ENCODE data around the gene CCDC152. TPM values are rescaled to one million over a fixed set of nuclear protein-coding genes. Genes with fewer than 3 reads are reported as not detected.

Gene CCDC152
- total RNA-seq, 4 donors from 2014 or later: 0.16 to 1.2 (median 1.1) TPM

DNA sequence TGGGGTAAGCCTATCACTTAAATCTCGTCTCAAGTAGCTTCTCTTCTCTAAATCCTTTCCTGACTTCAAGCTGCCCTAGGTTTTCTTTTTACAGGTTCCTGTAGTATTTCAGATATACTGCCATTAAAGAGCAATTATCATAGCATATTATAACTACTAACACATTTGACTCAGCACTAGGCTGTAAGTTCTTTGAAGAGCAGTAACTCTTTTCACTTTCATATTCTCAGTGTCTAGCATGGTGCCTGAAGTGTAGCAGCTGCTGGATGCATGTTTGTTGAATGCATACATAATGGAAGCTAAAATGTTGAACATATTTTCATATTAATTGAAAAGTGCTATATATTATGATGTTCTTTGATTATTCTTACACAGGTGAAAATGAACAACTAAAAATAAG, 22.5 kb downstream of the CCDC152 start:
- no peaks in the 10 kb centered on the region for H3K9me3 ChIP-seq
- no peak overlapping the region for H3K4me3 ChIP-seq
- TF ChIP-seq EP300 (IDR thresholded peaks at IDR 0.05): no peak
- no peak for TF ChIP-seq POLR2A (IDR thresholded peaks at IDR 0.05)
- no peak for TF ChIP-seq POLR2AphosphoS5 (IDR thresholded peaks at IDR 0.05)
- 63 to 86% methylated on average over 1 of the region's 1 CpG for WGBS, 2 donors (ENCODE audit: low coverage in 1 of 2)
- no peak overlapping the region for H3K27ac ChIP-seq
- no peaks in the 10 kb centered on the region for H3K36me3 ChIP-seq
- no peak for ATAC-seq
- no peaks in the 10 kb centered on the region for H3K4me1 ChIP-seq
- H3K27me3 ChIP-seq: no peaks in the 10 kb centered on the region

DNA sequence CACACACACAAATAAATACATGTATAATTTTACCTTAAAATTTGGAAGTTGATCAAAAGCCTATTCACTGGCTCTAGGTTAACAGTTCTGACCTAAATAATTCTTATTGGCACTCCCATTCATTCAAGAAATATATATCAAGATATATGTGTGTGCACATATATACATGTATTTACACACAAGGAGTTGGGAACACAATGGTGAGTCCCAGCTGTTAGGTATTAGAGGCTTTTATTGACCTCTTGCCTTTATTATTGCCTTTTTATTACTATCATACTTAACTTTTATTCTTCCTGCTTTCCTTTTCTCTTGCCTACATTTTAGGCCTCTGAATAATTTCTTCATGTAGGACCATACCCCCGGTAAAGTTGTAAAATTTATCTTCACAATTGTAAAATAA, 25.0 kb downstream of the CCDC152 start:
- WGBS, 2 donors (ENCODE audit: low coverage in 1 of 2): 75 to 88% methylated on average over 1 of the region's 1 CpG
- H3K9me3 ChIP-seq: peaks cover 0 to 15% (median 0%) of the 10 kb centered on the region in 3 donors
- no peaks in the 10 kb centered on the region for H3K36me3 ChIP-seq
- no peak for ATAC-seq
- no peaks in the 10 kb centered on the region for H3K4me1 ChIP-seq
- H3K27me3 ChIP-seq: no peaks in the 10 kb centered on the region
- TF ChIP-seq EP300 (IDR thresholded peaks at IDR 0.05): no peak
- no peak for TF ChIP-seq POLR2A (IDR thresholded peaks at IDR 0.05)
- no peak for TF ChIP-seq POLR2AphosphoS5 (IDR thresholded peaks at IDR 0.05)
- TF ChIP-seq, protein P1, sequence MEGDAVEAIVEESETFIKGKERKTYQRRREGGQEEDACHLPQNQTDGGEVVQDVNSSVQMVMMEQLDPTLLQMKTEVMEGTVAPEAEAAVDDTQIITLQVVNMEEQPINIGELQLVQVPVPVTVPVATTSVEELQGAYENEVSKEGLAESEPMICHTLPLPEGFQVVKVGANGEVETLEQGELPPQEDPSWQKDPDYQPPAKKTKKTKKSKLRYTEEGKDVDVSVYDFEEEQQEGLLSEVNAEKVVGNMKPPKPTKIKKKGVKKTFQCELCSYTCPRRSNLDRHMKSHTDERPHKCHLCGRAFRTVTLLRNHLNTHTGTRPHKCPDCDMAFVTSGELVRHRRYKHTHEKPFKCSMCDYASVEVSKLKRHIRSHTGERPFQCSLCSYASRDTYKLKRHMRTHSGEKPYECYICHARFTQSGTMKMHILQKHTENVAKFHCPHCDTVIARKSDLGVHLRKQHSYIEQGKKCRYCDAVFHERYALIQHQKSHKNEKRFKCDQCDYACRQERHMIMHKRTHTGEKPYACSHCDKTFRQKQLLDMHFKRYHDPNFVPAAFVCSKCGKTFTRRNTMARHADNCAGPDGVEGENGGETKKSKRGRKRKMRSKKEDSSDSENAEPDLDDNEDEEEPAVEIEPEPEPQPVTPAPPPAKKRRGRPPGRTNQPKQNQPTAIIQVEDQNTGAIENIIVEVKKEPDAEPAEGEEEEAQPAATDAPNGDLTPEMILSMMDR (IDR thresholded peaks at IDR 0.05): no peak
- H3K4me3 ChIP-seq: no peak overlapping the region
- no peak overlapping the region for H3K27ac ChIP-seq

DNA sequence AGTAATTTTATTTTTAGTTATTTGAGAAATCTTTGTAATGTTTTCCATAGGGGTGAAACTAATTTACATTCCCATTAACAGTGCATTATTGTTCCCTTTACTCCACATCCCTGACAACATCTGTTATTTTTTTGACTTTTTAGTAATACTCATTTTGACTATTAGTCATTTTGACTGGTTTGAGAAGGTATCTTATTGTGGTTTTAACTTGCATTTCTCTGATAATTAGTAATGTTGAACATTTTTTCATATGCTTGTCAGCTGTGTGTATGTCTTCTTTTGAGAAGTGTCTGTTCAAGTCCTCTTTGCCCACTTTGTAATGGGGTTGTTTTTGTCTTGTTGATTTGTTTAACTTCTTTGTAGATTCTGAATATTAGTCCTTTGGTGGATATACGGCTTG, 27.5 kb downstream of the CCDC152 start:
- WGBS, 2 donors (ENCODE audit: low coverage in 1 of 2): 86 to 100% methylated on average over 1 of the region's 1 CpG
- peaks cover 0 to 39% (median 0%) of the 10 kb centered on the region in 3 donors for H3K9me3 ChIP-seq
- no peaks in the 10 kb centered on the region for H3K27me3 ChIP-seq
- no peak for TF ChIP-seq EP300 (IDR thresholded peaks at IDR 0.05)
- TF ChIP-seq, protein P1 (IDR thresholded peaks at IDR 0.05): no peak
- TF ChIP-seq POLR2A (IDR thresholded peaks at IDR 0.05): no peak
- H3K27ac ChIP-seq: no peak overlapping the region
- H3K4me1 ChIP-seq: no peaks in the 10 kb centered on the region
- no peak overlapping the region for H3K4me3 ChIP-seq
- ATAC-seq: no peak
- H3K36me3 ChIP-seq: no peaks in the 10 kb centered on the region

DNA sequence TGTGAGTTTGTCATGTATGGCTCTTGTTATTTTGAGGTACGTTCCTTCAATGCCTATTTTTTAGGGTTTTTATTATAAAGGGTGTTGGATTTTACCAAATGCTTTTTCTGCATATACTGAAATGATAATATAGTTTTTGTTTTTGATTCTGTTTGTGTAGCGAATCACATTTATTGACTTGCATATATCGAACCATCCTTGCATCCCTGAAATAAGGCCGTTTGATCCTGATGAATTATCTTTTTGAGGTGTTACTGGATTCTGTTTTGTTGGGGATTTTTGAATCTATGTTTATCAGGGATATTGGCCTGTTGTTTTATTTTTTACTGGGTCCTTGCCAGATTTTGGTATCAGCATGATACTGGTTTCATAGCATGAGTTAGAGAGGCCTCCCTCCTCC, 29.1 kb downstream of the CCDC152 start:
- Histone ChIP-seq H3K9me3 (peaks cover 0 to 40% (median 0%) of the 10 kb centered on the region in 3 donors), H3K27me3 (no peaks in the 10 kb centered on the region), H3K4me1 (no peaks in the 10 kb centered on the region), H3K36me3 (no peaks in the 10 kb centered on the region), H3K4me3 (no peak overlapping the region), H3K27ac (no peak overlapping the region)
- TF ChIP-seq, protein P1 (IDR thresholded peaks at IDR 0.05): no peak
- TF ChIP-seq POLR2A (IDR thresholded peaks at IDR 0.05): no peak
- no peak for TF ChIP-seq EP300 (IDR thresholded peaks at IDR 0.05)
- no peak for TF ChIP-seq POLR2AphosphoS5 (IDR thresholded peaks at IDR 0.05)
- 89 to 92% methylated on average over 4 of the region's 4 CpGs for WGBS, 2 donors (ENCODE audit: low coverage in 1 of 2)
- no peak for ATAC-seq

DNA sequence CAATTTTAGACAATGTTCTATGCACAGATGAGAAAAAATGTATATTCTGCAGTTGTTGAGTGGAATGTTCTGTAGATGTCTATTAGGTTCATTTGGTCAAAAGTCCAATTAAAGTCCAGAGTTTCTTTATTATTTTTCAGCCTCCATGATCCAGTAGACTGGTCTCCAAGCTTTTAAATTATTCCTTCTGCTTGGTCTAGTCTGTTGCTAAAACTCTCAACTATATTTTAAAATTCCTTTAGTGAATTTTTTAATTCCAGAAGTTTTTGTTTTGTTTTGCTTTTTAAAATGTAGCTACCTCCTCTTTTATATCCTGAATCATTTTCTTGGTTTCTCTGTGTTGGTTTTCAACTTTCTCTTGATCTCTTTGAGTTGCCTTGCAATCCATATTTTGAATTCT, 30.5 kb downstream of the CCDC152 start:
- H3K36me3 ChIP-seq: no peaks in the 10 kb centered on the region
- no peak overlapping the region for H3K27ac ChIP-seq
- no peak for TF ChIP-seq POLR2A (IDR thresholded peaks at IDR 0.05)
- no peak for TF ChIP-seq EP300 (IDR thresholded peaks at IDR 0.05)
- TF ChIP-seq POLR2AphosphoS5 (IDR thresholded peaks at IDR 0.05): no peak
- TF ChIP-seq, protein P1 (IDR thresholded peaks at IDR 0.05): no peak
- peaks cover 0 to 40% (median 0%) of the 10 kb centered on the region in 3 donors for H3K9me3 ChIP-seq
- no peaks in the 10 kb centered on the region for H3K27me3 ChIP-seq
- H3K4me1 ChIP-seq: no peaks in the 10 kb centered on the region
- H3K4me3 ChIP-seq: no peak overlapping the region
- no peak for ATAC-seq
